ENCODE data around the gene C1orf87. TPM values are rescaled to one million over a fixed set of nuclear protein-coding genes. Genes with fewer than 3 reads are reported as not detected.

C1orf87 gene
- total and polyA plus RNA-seq, 2 donors from 2014 or later: 0.38 to 0.45 TPM

GRCh38 chr1:59994302-59995198 lies 79.0 kb downstream of the C1orf87 start:
- DNase-seq: peak in 2 of 5 donors; percentile 70 to 89
- FAIRE-seq: peak; percentile 52
- no peak overlapping the region for H3K27ac ChIP-seq (ENCODE audit: low read depth in 2 of 2, low read length in 2 of 2)
- no peaks in the 10 kb centered on the region for H3K9me3 ChIP-seq (ENCODE audit: control insufficient read depth in 2 of 3, insufficient read depth in 1 of 3, low read length in 3 of 3)
- H3K4me1 ChIP-seq (ENCODE audit: control insufficient read depth in 2 of 3, insufficient read depth in 2 of 3, low read depth in 1 of 3, low read length in 3 of 3): peaks cover 0 to 3% (median 0%) of the 10 kb centered on the region in 3 donors
- H3K4me3 ChIP-seq (ENCODE audit: low read length in 3 of 3): no peak overlapping the region
- no peak overlapping the region for H3K9ac ChIP-seq (ENCODE audit: low read length in 3 of 3)
- no peaks in the 10 kb centered on the region for H3K27me3 ChIP-seq (ENCODE audit: control insufficient read depth, insufficient read depth, low read length)
- H3K36me3 ChIP-seq (ENCODE audit: control insufficient read depth in 2 of 3, insufficient read depth in 3 of 3, low read length in 3 of 3): no peaks in the 10 kb centered on the region
- intact Hi-C loops (cut with DNase I): no loop called here
- no peak for TF ChIP-seq CTCF (IDR thresholded peaks at IDR 0.05; ENCODE audit: borderline replicate concordance, extremely low read depth, insufficient read depth)

- DNase-seq: no peak
- H3K27ac ChIP-seq (ENCODE audit: low read depth in 2 of 2, low read length in 2 of 2): no peak overlapping the region
- H3K4me3 ChIP-seq (ENCODE audit: low read length in 3 of 3): no peak overlapping the region
- no peak for TF ChIP-seq CTCF (IDR thresholded peaks at IDR 0.05; ENCODE audit: borderline replicate concordance, extremely low read depth, insufficient read depth)
- H3K4me1 ChIP-seq (ENCODE audit: control insufficient read depth in 2 of 3, insufficient read depth in 2 of 3, low read depth in 1 of 3, low read length in 3 of 3): peaks cover 0 to 3% (median 0%) of the 10 kb centered on the region in 3 donors
- no peaks in the 10 kb centered on the region for H3K36me3 ChIP-seq (ENCODE audit: control insufficient read depth in 2 of 3, insufficient read depth in 3 of 3, low read length in 3 of 3)
- no peaks in the 10 kb centered on the region for H3K27me3 ChIP-seq (ENCODE audit: control insufficient read depth, insufficient read depth, low read length)
- H3K9me3 ChIP-seq (ENCODE audit: control insufficient read depth in 2 of 3, insufficient read depth in 1 of 3, low read length in 3 of 3): no peaks in the 10 kb centered on the region
- no peak overlapping the region for H3K9ac ChIP-seq (ENCODE audit: low read length in 3 of 3)
- intact Hi-C loops (cut with DNase I): no loop called here
- no peak for FAIRE-seq
Measured at GRCh38 chr1:59992040-59992820, 81.3 kb downstream of the C1orf87 start.

GRCh38 chr1:59990470-59990869 lies 83.1 kb downstream of the C1orf87 start:
- H3K9me3 ChIP-seq (ENCODE audit: control insufficient read depth in 2 of 3, insufficient read depth in 1 of 3, low read length in 3 of 3): no peaks in the 10 kb centered on the region
- intact Hi-C loops (cut with DNase I): no loop called here
- no peak for FAIRE-seq
- no peaks in the 10 kb centered on the region for H3K36me3 ChIP-seq (ENCODE audit: control insufficient read depth in 2 of 3, insufficient read depth in 3 of 3, low read length in 3 of 3)
- no peaks in the 10 kb centered on the region for H3K27me3 ChIP-seq (ENCODE audit: control insufficient read depth, insufficient read depth, low read length)
- H3K9ac ChIP-seq (ENCODE audit: low read length in 3 of 3): no peak overlapping the region
- peak in 1 of 5 donors; percentile 44 for DNase-seq
- TF ChIP-seq CTCF (IDR thresholded peaks at IDR 0.05; ENCODE audit: borderline replicate concordance, extremely low read depth, insufficient read depth): no peak
- H3K27ac ChIP-seq (ENCODE audit: low read depth in 2 of 2, low read length in 2 of 2): no peak overlapping the region
- H3K4me3 ChIP-seq (ENCODE audit: low read length in 3 of 3): no peak overlapping the region
- H3K4me1 ChIP-seq (ENCODE audit: control insufficient read depth in 2 of 3, insufficient read depth in 2 of 3, low read depth in 1 of 3, low read length in 3 of 3): peaks cover 0 to 3% (median 0%) of the 10 kb centered on the region in 3 donors
